GM10248 (cell line): ENCODE results near the gene CMTR1.

Experiments used
- CTCF ChIA-PET: fragments of 300-600 bp; sonication (Branson Sonifier 250); formaldehyde crosslinking; extraction: SDS; loops from one replicate; lab custom pipeline; 2021; ENCODE audit warnings: antibody characterized with exemption; lab: Yijun Ruan, JAX
- POLR2A ChIA-PET: fragments of 350-650 bp; sonication (Branson Sonifier 250); formaldehyde crosslinking; extraction: SDS; loops from one replicate; lab custom pipeline; 2020; ENCODE audit warnings: antibody characterized with exemption; lab: Yijun Ruan, JAX
- DNase-seq: peaks from one replicate; pipeline ENCODE4 v3.0.0; 2012; ENCODE audit errors: extremely low spot score
- TF ChIP-seq, protein P1 (sequence below): IDR thresholded peaks from 2 replicates; pipeline ENCODE4 v1.5.1; 2012; ENCODE audit warnings: mild to moderate bottlenecking, low read depth; ENCODE audit errors: extremely low read depth, missing control alignments, control extremely low read depth

Gene CMTR1

DNA sequence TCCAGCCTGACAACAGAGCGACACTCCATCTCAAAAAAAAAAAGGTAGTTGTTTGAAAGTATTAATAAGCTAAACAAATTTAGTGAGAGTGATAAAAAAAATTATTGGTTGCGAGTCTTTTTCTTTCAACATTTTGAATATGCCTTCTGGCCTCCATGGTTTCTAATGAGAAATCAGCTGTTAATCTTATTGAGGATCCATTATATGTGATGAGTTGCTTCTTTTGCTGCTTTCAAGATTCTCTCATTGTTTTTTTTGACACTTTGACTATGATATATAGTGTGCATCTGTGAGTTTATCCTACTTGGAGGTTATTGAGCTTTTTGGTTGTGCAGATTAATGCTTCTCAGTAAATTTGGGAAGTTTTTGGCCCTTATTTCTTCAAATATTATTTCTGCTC lies 15.6 kb upstream of the CMTR1 start:
- TF ChIP-seq, protein P1, sequence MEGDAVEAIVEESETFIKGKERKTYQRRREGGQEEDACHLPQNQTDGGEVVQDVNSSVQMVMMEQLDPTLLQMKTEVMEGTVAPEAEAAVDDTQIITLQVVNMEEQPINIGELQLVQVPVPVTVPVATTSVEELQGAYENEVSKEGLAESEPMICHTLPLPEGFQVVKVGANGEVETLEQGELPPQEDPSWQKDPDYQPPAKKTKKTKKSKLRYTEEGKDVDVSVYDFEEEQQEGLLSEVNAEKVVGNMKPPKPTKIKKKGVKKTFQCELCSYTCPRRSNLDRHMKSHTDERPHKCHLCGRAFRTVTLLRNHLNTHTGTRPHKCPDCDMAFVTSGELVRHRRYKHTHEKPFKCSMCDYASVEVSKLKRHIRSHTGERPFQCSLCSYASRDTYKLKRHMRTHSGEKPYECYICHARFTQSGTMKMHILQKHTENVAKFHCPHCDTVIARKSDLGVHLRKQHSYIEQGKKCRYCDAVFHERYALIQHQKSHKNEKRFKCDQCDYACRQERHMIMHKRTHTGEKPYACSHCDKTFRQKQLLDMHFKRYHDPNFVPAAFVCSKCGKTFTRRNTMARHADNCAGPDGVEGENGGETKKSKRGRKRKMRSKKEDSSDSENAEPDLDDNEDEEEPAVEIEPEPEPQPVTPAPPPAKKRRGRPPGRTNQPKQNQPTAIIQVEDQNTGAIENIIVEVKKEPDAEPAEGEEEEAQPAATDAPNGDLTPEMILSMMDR = no peak
- no peak for DNase-seq
- ChIA-PET CTCF (interaction anchor here (1.1 to 1.4 kb wide), 2 partner anchors 16 to 24 kb away, joined by 3 read pairs; no protein-coding TSS in a partner anchor), POLR2A (no interaction called here)

DNA sequence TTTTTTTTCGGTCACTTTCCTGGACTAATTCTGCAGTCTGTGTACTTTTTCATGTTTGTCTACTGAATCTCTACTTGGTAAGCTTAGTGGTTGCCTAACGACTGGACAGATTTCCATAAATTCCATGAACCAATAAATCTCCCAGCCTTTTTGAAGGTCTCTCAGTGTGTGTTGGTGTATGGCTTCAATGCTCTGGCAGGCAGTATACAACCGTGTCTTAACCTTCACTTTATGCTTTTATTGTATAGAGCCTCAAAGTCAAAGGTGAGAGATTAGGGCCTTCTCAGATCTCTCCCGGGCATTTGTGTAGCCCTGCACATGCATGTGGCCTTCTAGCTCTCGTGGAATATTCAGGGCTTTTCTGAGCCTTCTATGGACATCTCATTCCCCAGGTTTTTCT lies 14.3 kb upstream of the CMTR1 start:
- DNase-seq = no peak
- TF ChIP-seq, protein P1 = no peak
- POLR2A ChIA-PET = no interaction called here
- CTCF ChIA-PET = interaction anchor here (1.1 to 1.6 kb wide), 3 partner anchors 9 to 23 kb away, joined by 3 to 7 read pairs (median 3); no protein-coding TSS in a partner anchor

DNA sequence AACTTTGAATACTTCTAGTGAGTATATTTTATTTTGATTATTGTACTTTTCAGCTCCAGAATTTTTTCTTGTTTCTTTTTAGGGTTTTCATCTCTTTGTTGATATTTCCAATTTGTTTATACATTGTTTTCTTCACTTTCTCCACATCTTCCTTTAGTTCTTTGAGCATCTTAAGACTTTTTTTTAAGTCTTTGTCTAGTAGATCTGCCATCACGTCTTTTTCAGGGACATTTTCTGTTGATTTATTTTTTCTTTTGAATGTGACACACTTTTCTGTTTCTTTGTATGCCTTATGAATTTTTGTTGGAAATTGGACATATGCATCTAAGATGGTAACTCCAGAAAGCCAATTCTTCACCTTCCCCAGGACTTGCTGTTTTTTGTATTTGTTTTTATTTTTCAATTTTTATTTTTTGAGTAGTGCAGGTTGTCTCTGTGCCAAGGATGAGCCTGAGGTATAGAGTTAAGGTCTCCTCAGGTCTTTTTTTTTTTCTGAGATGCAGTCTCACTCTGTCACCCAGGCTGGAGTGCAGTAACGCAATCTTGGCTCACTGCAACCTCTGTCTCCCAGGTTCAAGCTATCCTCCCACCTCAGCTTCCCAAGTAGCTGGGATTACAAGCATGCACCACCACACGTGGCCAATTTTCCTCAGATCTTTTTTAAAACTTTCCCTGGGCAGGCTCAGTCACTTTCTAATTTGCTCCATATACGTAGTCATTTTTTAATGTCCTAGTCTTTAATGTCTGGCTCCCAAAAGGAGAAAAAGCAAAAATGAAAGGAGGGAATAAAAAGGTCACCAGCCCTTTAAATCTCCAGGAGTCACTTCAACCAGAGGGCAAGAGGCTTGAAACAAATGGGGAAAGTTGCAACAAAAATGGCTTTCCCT lies 6.7 kb upstream of the CMTR1 start:
- TF ChIP-seq, protein P1 = no peak
- ChIA-PET POLR2A (no interaction called here), CTCF (interaction anchor here (1.5 kb wide), 1 partner anchor 15 kb away, joined by 3 read pairs; no protein-coding TSS in a partner anchor)
- DNase-seq = no peak

DNA sequence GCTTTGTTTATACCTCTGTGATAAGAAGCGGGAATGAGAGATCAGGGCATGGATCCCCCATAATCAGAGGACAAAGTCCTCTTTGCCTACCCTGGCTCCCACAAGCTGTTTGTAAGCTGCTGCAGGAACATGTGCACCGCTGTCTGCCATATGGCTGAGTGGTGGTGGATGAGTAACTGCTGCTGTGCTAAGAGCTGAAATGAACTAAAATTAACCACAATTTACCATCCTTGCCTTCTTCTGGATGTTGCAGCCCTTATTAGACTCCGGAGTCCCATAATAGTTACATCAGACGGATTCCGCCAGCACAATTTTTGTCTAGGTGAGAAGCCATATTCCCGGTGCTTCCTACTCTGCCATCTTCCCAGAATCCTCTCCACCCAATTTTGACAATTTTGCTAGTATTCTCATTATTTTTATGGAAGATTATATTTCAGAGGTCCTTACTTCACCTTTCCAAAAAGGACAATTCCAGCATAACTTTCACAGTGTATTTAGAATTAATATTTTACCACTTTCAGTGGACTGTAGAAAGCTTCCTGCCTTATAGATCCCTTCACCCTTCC lies 6.0 kb upstream of the CMTR1 start:
- TF ChIP-seq, protein P1 = no peak
- no peak for DNase-seq
- ChIA-PET POLR2A (no interaction called here), CTCF (no interaction called here)

DNA sequence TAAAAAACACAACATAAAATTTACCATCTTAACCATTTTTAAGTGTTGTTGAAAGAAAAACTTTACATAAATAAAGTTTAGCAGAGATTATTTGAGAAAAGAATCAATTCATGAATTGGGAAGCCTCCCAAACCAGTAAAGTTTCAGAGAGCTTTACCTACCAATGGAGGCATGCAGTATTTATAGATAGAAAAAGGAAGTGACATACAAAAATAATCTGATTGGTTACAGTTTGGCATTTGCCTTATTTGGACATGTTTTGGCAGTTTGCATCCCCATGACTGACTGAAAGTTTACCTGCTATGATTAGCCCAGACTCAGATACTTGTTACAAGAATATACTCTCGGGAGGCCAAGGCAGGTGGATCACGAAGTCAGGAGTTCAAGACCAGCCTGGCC lies 3.7 kb upstream of the CMTR1 start:
- CTCF ChIA-PET = no interaction called here
- POLR2A ChIA-PET = no interaction called here
- DNase-seq = no peak
- TF ChIP-seq, protein P1 = no peak

DNA sequence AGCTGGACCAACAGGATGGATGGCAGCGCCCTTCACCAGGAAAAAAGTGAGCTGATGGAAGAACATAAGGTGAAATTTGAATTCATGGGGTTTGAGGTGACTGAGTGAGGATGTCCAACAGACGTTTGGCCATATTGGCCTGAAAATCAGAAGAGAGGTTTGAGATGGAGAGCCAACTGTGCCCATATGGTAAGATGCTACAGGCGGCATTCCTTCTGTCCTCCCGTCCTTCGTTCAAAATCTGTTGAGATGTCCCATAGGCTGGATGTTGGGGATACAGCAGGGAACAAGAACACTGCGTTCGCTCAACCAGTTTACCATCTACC lies 468 bp upstream of the CMTR1 start:
- TF ChIP-seq, protein P1 = no peak
- DNase-seq = no peak
- CTCF ChIA-PET = interaction anchor here (1.0 to 2.4 kb wide), 5 partner anchors 10 to 133 kb away, joined by 3 to 14 read pairs (median 4); no protein-coding TSS in a partner anchor
- POLR2A ChIA-PET = interaction anchor here (1.1 kb wide), 1 partner anchor 9 kb away, joined by 3 read pairs; no protein-coding TSS in a partner anchor
